MM.1S (cell line): ENCODE data around the gene XYLT1.

Experiments
- EZH2 ChIP-seq: fragments of 300-600 bp; sonication (generic); optimal IDR thresholded peaks from 2 replicates; pipeline ENCODE3; 2017; ENCODE audit warnings: low read depth, mild to moderate bottlenecking, antibody characterized with exemption, low read length, mixed read lengths
- TF ChIP-seq, protein P1 (sequence below): fragments of 300-600 bp; sonication (generic); IDR thresholded peaks from 2 replicates; pipeline ENCODE4 v1.5.1; 2016; ENCODE audit warnings: antibody characterized with exemption, low read length, mixed read lengths

DNA sequence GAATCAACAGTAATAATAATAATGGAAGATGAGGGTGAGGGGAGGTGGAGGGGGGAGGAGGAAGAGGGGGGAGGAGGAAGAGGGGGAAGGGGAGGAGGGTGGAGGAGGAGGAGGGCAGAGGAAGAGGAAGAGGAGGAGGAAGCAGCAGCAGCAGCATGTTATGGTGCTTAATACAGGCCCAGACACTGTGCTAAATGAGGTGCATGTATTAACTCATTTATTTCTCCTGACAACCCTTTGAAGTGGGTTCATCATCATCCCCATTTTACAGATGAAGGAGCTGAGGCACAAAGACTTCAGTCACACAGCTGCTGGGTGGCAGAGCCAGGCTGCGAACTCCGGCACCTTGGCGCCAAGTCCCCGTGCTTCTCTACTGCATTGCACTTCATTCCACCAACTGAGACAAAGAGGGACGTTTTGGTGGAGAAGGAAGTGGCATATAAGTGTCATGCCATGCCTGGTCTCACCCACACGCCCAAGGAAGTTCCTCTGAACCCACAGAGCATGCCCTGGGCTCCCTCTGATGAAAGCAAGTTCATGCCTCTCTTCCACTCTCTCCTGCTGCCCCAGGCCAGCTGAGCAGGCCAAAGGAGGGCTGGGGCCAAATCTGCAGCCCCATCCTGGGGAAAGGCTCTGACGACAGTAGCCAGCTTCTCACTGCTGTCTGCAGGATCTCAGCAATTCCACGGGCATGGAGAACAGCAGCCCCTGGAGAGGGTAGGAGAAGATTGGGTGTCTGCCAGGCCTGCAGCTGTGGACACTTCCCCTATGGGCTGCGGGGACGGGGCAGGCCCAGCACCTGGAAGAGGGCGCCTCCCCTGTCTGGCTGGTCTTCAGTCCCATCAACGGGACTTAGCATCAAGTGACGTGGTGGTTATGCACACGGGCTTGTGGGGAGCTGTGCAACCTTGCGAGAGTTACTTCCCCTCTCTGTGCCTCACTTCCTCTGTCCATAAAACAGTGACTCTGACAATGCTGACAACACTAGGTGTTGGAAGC lies 21.8 kb downstream of the XYLT1 start:
- TF ChIP-seq, protein P1, sequence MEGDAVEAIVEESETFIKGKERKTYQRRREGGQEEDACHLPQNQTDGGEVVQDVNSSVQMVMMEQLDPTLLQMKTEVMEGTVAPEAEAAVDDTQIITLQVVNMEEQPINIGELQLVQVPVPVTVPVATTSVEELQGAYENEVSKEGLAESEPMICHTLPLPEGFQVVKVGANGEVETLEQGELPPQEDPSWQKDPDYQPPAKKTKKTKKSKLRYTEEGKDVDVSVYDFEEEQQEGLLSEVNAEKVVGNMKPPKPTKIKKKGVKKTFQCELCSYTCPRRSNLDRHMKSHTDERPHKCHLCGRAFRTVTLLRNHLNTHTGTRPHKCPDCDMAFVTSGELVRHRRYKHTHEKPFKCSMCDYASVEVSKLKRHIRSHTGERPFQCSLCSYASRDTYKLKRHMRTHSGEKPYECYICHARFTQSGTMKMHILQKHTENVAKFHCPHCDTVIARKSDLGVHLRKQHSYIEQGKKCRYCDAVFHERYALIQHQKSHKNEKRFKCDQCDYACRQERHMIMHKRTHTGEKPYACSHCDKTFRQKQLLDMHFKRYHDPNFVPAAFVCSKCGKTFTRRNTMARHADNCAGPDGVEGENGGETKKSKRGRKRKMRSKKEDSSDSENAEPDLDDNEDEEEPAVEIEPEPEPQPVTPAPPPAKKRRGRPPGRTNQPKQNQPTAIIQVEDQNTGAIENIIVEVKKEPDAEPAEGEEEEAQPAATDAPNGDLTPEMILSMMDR: no peak
- no peak for TF ChIP-seq EZH2
